SKM-1 (cell line): Measurements from ENCODE around the gene PSEN1.

Source experiments
- DNase-seq: peaks from one replicate; lab custom pipeline; 2025; ENCODE audit not compliant: unreplicated experiment; lab: John Stamatoyannopoulos, UW

PSEN1 gene

DNA sequence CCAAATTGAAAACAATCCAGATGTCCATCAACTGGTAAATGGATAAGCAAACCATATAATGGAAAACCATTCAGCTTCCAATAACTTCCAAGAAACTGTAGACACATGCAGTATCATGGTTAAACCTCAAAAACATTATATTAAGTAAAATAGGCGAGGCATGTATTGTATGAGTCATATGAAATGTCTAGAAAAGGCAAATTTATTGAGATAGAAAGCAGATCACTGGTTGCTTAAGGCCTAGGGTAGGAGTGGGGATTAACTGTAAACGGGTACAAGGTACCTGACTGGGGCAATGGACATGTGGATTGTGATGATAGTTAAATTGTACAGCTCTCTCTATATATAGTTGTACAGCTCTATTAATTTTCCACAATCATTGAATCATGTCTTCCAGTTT, 79.7 kb downstream of the PSEN1 start:
- DNase-seq, result no peak

DNA sequence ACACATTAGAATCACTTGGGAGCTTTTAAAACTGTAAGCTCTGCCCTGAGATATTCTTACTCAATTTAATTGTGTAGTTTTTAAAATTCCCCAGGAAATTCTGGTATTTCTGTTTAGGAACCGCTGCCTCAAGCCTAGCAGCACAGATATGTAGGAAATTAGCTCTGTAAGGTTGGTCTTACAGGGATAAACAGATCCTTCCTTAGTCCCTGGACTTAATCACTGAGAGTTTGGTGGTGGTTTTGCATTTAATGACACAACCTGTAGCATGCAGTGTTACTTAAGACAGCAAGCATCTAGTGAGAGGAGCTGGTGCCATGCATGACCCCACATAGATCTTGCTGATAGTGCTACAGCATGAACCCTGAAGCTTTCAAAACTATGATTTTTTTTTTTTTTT, 81.1 kb downstream of the PSEN1 start:
- no peak for DNase-seq

DNA sequence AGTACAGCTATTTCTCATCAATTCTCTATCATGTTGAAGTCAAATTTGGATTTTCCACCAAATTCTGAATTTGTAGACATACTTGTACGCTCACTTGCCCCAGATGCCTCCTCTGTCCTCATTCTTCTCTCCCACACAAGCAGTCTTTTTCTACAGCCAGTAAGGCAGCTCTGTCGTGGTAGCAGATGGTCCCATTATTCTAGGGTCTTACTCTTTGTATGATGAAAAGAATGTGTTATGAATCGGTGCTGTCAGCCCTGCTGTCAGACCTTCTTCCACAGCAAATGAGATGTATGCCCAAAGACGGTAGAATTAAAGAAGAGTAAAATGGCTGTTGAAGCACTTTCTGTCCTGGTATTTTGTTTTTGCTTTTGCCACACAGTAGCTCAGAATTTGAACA, 83.8 kb downstream of the PSEN1 start:
- DNase-seq, result no peak

DNA sequence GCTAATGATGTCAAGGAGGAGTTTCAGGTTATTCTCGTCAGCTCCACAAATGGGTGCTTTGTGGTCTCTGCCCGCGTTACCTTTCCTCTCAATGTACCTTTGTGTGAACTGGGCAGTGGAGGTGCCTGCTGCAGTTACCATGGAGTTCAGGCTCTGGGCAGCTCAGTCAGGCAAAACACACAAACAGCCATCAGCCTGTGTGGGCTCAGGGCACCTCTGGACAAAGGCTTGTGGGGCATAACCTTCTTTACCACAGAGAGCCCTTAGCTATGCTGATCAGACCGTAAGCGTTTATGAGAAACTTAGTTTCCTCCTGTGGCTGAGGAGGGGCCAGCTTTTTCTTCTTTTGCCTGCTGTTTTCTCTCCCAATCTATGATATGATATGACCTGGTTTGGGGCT, 84.3 kb downstream of the PSEN1 start:
- no peak for DNase-seq

DNA sequence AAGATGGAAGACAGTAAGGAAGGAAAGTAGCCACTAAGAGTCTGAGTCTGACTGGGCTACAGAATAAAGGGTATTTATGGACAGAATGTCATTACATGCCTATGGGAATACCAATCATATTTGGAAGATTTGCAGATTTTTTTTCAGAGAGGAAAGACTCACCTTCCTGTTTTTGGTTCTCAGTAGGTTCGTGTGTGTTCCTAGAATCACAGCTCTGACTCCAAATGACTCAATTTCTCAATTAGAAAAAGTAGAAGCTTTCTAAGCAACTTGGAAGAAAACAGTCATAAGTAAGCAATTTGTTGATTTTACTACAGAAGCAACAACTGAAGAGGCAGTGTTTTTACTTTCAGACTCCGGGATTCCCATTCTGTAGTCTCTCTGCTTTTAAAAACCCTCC, 85.6 kb downstream of the PSEN1 start:
- DNase-seq, result no peak

DNA sequence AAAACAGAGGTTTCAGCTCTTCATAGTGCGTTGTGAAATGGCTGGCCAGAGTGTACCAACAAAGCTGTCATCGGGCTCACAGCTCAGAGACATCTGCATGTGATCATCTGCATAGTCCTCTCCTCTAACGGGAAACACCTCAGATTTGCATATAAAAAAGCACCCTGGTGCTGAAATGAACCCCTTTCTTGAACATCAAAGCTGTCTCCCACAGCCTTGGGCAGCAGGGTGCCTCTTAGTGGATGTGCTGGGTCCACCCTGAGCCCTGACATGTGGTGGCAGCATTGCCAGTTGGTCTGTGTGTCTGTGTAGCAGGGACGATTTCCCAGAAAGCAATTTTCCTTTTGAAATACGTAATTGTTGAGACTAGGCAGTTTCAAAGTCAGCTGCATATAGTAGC, 86.7 kb downstream of the PSEN1 start:
- no peak for DNase-seq

DNA sequence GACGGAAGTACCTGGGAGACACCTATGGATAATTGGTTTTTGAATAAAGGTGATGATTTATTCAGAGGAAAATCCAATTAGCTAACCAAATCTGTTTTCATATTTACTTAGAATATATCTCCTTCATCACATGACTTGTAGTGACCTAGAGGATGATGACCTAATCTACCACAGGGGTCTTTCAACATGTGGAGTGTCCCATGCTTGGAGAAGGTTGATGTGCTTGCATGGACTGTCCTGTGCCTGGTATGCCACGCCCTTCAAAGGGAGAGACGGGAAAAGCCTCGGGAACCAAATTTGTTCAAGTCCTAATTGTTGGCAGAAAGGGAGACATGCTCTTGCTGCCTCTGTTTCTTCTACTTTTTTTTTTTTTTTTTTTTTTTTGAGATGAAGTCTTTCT, 89.2 kb downstream of the PSEN1 start:
- no peak for DNase-seq

DNA sequence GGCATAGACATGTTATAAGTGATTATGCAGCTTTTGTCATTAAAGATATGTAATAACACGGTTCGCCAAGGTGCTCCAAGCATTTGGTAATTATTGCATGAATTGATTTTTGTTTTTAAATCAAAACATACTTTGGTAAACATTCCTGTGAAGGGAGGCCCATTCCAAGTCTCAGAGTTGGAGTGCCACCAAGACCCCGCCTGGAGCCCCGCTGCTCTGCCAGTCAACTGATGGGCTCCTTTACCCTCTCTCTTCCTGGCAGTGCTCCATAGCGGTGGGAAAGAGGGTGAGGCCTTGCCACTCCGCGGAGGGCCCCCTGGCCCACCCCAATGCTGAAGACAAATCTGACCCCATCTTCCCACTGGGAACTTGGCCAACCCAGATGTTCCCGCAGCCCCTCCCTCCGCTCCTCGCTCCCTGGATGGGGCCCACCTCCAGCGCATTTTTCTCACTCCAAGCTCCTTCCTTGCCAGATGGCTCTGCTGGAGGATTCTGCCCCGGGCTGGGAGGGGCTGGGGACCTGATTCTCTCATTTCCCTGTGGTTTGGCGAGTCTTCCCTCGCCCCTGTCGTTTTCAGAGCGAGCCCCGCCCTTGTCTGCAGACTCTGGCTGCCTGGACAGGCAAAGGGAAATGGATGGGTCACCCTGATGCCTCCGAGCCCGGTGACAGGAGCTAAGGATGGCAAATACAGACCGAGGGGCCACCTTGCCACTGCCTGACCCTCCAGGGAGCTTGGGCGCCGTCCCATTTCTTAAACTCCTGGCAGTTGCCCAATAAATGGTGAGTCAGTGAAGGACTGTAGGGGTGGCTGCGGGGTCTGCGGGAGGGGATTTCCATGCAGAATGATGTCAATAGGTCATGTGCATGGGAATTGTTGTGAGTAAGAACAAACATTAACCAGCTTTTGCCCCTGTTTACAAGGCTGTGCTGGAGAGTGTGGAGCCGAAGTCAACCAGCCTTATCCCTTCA, 91.8 kb downstream of the PSEN1 start:
- DNase-seq, result no peak

DNA sequence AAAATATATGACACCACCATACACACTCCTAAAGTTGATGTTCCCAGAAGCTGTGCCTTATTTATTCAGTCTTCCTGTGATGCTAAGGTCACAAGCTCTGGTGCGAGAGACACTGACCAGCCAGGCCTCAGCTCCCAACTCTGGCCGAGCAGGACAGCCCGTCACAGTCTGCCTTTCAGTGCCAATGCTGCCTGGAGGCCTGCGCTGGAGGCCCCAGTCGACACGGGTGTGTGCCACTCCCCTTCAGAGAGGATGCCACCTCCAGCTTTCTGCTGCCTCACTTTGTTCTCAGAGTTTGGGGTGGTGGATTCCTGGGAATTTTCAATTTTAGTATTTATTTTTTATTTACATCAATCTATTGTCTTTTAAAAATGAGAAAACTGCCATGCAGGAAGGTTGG, 93.7 kb downstream of the PSEN1 start:
- no peak for DNase-seq

DNA sequence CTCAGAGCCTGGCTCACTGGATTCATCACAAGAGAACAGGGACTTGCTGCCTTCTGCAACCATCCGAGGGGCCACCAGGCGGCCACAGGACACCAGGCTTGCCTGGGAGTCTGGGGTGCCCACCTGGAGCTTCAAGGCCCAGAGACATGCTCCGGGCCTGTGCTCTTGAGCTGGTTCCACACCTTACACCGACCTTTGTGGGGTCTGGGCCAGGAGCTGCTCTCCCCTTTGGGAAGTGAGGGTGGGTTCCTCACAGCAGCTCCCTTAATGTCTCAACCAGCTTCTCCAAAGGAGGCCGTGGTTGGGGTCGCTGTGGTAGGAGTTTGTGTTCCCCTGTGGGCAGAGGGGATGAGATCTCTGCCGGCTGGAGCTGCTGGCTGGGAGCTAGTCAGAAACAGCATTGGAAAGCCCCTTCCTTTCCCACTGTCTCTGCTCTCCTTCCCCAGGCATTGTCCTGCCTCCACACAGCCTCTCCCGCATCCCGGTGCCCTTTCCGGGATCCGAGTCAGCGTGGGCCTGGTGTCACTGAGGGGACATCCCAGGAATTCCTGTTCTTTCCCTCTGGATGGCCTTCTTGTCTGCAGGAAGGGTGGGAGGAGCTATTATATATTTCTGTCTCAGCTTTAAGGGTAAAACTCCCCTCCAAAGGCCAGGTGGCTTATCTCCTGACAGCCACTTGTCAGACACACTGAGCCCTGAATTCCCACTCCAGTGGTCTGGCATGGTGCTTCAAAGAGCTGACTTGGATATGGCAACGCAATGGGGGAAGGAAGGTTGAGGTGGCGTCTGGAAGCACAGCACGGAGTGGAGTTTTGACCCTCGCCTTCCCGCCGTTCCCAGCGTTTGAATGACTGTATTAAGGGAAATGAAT, 95.9 kb downstream of the PSEN1 start:
- DNase-seq, result no peak

DNA sequence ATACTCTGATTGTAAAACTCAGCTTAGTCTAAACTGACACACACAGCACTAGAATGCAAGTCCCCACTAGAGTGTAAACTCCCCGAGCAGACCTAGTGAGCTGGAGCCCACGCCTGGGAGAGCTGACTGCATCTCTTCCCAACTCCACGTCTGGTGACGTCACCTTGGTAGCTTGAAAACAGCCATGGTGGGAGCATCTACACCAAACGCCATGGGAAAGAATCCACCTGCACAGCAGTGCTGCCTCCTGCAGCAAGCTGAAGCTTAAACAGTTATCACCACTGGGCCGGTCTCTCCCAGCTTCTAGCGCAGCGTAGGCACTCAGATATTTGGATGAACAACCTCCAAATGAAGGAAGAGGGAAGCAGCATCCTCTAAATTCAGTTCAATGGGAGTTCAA, 96.7 kb downstream of the PSEN1 start:
- no peak for DNase-seq

DNA sequence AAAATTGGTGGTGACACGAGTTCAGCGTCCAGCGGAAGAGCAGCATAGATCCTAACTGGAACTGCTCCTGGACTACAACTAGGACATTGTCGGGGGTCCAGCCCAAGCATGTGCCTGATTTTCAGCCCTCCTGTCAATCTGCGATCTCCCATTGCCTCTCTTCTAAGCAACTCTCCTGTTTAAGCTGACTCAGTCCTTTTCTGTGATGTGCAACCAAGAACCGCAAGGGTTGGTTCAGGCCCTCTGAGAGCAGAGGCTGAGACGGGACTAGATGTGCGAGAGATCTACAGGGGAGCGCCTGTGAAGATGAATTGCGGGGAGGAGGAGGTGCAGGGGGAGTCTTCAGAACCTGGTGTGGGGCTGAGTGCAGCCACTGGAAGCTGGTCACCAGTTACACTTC, 97.3 kb downstream of the PSEN1 start:
- no peak for DNase-seq

DNA sequence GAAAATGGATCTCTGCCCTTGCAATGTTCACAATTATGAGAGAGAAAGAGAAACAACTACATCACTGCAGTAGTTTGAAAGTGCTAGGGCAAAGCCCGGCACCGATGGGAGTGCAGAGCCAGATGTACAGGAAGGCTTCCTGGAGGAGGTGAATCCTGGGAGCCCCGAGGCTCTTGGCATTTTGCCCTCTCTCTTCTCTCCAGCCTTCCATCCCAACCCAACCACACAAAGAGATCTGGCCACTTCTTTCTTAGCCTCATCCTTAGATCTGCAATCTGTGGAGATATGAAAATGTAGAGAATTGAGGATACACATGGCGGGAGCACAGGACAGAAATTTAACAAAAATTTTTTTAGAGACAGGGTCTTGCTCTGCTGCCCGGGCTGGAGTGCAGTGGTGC, 97.7 kb downstream of the PSEN1 start:
- no peak for DNase-seq

DNA sequence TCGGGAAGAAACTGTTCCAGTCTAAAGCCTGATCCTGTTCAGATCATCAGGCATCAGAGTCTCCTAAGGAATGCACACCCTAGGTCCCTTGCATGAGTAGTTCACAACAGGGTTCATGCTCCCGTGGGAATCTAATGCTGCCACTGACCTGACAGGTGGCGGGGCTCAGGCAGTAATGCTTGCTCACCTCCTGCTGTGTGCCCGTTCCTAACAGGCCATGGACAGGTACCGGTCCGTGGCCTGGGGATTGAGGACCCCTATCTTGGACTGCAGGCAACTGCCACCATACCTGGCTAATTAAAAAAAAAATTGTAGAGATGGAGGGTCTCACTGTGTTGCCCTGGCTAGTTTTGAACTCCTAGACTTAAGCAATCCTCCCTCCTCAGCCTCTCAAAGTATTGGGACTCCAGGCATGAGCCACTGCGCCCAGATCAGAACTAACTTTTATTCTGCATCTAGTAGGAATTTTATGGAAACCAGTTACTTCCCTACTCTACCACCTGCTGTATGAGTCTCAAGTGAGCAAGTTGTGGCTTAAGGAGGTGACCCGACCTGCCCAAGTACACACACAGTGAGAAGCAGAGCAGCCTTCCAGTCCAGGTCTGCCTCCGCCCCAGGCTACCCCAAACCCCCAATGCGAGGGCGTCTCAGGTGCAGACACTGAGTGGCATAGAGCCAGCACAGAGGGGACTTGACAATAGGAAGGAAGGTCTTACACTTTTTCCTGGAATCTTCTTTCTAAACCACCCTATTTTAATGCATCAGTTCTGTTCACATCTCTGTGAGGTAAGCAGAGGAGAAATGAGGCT, 98.5 kb downstream of the PSEN1 start:
- DNase-seq, result no peak

DNA sequence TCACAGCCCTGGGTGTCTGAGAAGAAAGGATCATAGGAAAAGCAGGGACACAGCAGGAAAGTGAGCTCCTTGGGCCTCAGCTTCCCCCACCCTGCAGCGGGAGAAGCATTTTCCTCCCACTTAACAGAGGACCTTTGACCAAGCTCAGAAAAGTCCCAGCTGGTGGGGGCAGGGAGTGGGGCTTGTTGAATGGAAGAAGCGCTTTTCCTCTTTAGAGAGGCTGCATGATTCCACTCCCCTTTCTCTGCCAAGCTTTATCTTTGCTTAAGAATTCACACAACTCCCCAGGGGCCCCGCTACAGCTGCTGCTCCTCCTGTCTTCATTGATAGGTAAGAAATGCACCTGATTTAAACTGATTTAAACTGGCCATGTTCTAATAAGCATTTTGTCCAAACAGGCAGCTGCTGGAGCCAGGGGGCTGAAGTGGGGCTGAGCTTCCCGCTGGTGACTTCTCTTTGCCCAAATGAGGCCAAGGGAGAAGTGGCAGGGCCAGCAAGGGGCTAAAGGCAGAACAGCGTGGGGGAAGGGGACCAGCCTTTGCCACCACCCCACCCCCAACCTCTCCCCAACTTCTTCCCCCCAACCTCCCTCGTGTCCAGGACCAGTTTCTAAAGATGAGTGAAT, 99.3 kb downstream of the PSEN1 start:
- DNase-seq, result no peak

DNA sequence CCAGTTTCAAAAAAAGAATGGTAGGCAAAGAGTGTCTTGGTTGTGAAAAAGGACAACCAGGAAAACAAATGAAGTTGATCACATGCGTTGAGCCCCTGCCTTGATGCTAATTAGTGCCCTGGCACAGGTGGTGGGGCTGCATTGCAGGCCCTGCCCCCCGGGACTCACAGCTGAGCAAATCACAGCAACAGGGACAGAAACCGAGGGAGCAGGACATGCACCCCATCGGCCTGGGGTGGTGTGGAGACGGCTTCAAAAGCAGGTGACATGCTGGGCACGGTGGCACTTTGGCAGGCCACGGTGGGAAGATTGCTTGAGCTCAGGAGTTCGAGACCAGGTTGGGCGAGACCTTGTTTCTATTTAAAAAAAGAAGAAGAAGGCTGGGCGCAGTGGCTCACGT, 99.8 kb downstream of the PSEN1 start:
- DNase-seq, result no peak

DNA sequence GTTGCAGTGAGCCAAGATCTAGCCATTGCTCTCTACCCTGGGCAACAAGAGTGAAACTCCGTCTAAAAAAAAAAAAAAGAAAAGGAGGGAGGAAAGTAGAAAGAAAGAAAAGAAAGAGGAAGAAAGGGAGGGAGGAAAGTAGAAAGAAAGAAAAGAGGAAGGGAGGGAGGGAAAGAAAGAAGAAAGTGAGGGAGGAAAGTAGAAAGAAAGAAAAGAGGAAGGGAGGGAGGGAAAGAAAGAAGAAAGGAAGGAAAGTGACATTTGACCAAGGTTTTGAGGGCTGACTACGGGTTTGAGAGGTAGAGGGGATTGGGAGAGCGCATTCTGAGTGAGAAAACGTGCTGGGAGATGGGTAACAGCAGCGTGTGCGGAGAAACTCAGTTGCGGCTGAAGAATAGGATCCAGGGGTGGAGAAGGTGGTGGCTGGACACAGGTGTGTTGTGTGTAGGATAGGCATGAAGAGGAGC, 100.5 kb downstream of the PSEN1 start:
- no peak for DNase-seq

DNA sequence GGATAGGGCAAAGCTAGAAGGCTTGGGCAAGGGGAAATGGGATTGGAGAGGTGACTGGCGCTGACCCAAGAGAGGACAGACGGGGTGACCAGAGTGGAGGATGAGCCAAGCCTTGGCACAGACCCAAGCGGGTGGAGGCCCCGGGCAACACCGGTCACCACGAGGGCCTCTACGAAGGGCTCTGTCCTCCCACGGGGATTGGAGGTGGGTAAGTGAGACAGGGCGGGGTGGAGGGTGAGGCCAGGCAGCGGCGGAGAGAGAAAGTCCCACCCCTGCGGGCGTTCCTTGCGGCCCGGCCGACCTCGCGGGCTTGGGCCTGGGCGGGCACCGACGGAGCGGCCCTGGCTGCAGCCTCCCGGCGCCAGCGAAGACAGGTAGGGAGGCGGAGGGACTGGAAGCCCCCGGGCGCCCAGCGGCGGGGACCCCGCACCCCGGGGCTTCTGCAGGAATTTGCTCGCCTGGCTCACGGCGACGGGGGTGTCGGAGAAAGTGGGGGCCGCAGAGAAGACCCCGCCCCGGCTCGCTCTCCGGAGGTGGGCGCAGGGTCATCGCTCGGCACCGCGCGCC, 101.0 kb downstream of the PSEN1 start, which contains the start of gene PAPLN:
PAPLN (plus strand) TSS at position 288 of the 567 bp plus-strand sequence. CDS start 2,273 bp downstream, outside the sequence.
- no peak for DNase-seq

DNA sequence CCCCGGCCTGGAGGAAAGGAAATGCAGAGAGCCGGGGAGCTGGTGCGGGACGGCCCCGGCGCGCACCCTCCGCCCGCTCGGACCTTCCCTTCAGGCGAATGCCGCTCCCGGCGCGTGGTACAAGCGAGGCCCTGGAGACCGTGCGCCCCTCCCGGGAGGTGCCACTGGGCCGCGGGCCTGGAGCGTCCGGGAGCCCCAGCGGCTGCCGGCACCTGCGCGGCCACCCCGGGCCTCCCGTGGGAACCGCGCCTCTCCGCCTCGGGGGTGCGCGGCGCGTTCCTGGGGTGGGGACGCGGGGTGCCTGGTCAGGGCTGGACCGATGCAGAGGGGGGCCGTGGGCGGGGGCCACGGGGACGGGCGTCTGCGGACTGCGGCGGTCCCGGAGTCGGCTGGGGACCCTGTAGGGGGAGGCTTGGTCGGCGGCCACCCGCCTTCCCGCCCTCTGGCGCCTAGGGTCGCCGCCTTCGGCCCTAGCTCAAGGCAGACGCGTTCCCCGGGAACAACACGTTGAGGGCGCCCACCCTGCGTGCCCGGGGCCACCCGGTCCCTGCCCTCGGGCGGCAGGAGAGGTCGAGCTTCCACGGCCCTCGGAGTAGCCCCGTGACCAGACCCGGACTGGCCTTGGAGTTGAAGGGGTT, 101.6 kb downstream of the PSEN1 start:
- no peak for DNase-seq

DNA sequence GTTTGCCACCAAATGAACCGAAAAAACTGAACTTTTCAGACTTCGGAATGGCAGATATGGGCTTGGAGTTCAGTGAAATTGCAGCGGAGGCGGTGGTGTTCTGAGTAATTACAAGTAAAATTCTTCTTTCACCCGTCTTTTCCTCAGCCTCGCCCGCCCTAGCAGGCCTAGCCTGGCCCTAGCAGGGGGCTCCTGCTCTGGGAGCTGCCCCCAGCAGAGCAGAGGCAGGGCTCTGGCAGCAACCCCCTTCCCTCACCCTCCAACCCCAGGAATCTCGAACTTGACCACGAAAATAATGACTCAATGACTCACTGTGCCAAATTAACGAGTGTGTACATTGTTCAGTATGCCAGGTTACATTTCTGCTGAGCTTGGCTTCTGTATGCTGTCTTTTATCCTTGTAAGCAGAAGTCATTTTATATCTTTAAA, 102.1 kb downstream of the PSEN1 start:
- no peak for DNase-seq
